DND-41 (cell line): ENCODE results near the gene TRAF3IP1.
A peak's percentile ranks its signal among the peaks of the same experiment; 100 is the strongest.
"Not testable (repeated sequence)": the region's sequence is repeated elsewhere in the genome, so short reads cannot be mapped to it uniquely, and the experiment has no call there.

Experiments used
- ATAC-seq: fragments of 200-7000 bp; cut with Tn5 transposase; 3 replicates; pipeline ENCODE4 v1.9.1; 2021; ENCODE audit warnings: low read depth; ENCODE audit not compliant: insufficient read depth
- DNase-seq: peaks from one replicate; pipeline ENCODE4 v3.0.0-alpha.2; 2020
- H2AFZ ChIP-seq: 2 replicates; pipeline ENCODE4 v1.6.0; 2012; ENCODE audit warnings: low read depth, low read length
- H3K27ac ChIP-seq: 2 replicates; pipeline ENCODE4 v1.5.1; 2012; ENCODE audit warnings: low read length, inconsistent platforms
- H3K27me3 ChIP-seq: fragments of 200-600 bp; sonication (generic); 2 replicates; pipeline ENCODE4 v1.6.0; 2012; ENCODE audit warnings: low read length, mild to moderate bottlenecking, inconsistent platforms; ENCODE audit not compliant: insufficient read depth, poor library complexity
- H3K36me3 ChIP-seq: 2 replicates; pipeline ENCODE4 v1.5.1; 2012; ENCODE audit warnings: low read length, inconsistent platforms; ENCODE audit not compliant: insufficient read depth
- H3K4me1 ChIP-seq: 2 replicates; pipeline ENCODE4 v1.5.1; 2012; ENCODE audit warnings: mild to moderate bottlenecking, low read length; ENCODE audit not compliant: insufficient read depth
- H3K4me2 ChIP-seq: 2 replicates; pipeline ENCODE4 v1.6.0; 2012; ENCODE audit warnings: mild to moderate bottlenecking, moderate library complexity, low read length, inconsistent platforms; ENCODE audit not compliant: insufficient read depth
- H3K4me3 ChIP-seq, 2 experiments: fragments of 200-600 bp in 1 of 2; shearing (Covaris generic) in 1 of 2; 2 replicates each; pipeline ENCODE4 v1.5.1; 2012 to 2016; ENCODE audit warnings: inconsistent platforms in 2 of 2, low read length in 2 of 2, mild to moderate bottlenecking in 2 of 2, low read depth in 1 of 2, moderate library complexity in 1 of 2
- H3K79me2 ChIP-seq: 2 replicates; pipeline ENCODE4 v1.6.0; 2012; ENCODE audit warnings: low read length, inconsistent platforms; ENCODE audit not compliant: insufficient read depth
- H3K9ac ChIP-seq: 2 replicates; pipeline ENCODE4 v1.6.0; 2012; ENCODE audit warnings: low read depth, mild to moderate bottlenecking, inconsistent platforms, low read length, moderate library complexity
- H3K9me3 ChIP-seq: 2 replicates; pipeline ENCODE4 v1.5.1; 2012; ENCODE audit warnings: low read length, moderate library complexity, mild to moderate bottlenecking, inconsistent platforms; ENCODE audit not compliant: insufficient read depth, severe bottlenecking
- H4K20me1 ChIP-seq: 2 replicates; pipeline ENCODE4 v1.6.0; 2012; ENCODE audit warnings: low read length; ENCODE audit not compliant: insufficient read depth
- CTCF ChIP-seq: IDR thresholded peaks from 2 replicates; pipeline ENCODE4 v1.5.1; 2012; ENCODE audit warnings: borderline replicate concordance, low read length, moderate library complexity, mild to moderate bottlenecking; ENCODE audit not compliant: poor library complexity, severe bottlenecking; ENCODE audit errors: extremely low read depth
- EZH2 ChIP-seq: IDR thresholded peaks from 3 replicates; pipeline ENCODE4 v1.6.1; 2012; ENCODE audit warnings: borderline replicate concordance, low read depth, mild to moderate bottlenecking, moderate library complexity, low read length, inconsistent platforms; ENCODE audit not compliant: severe bottlenecking

TRAF3IP1 gene

GRCh38 chr2:238369591-238370040 lies 49.3 kb downstream of the TRAF3IP1 start:
- Histone ChIP-seq H3K4me1 (no peaks in the 10 kb centered on the region), H2AFZ (no peak overlapping the region), H3K79me2 (no peaks in the 10 kb centered on the region), H4K20me1 (no peaks in the 10 kb centered on the region), H3K9ac (no peak overlapping the region), H3K4me2 (no peak overlapping the region), H3K36me3 (no peaks in the 10 kb centered on the region), H3K27ac (no peak overlapping the region), H3K4me3 (no peak overlapping the region), H3K27me3 (no peaks in the 10 kb centered on the region), H3K9me3 (no peaks in the 10 kb centered on the region)
- no peak for DNase-seq
- no peak for ATAC-seq
- TF ChIP-seq CTCF (no peak), EZH2 (no peak)

- ATAC-seq, result no peak
- no peak overlapping the region for H2AFZ ChIP-seq
- no peaks in the 10 kb centered on the region for H3K9me3 ChIP-seq
- no peak overlapping the region for H3K27ac ChIP-seq
- TF ChIP-seq CTCF, result no peak
- TF ChIP-seq EZH2, result no peak
- no peaks in the 10 kb centered on the region for H3K4me1 ChIP-seq
- H3K9ac ChIP-seq, result no peak overlapping the region
- H3K4me3 ChIP-seq, result no peak overlapping the region
- H3K79me2 ChIP-seq, result no peaks in the 10 kb centered on the region
- no peak overlapping the region for H3K4me2 ChIP-seq
- no peak for DNase-seq
- H4K20me1 ChIP-seq, result no peaks in the 10 kb centered on the region
- no peaks in the 10 kb centered on the region for H3K36me3 ChIP-seq
- H3K27me3 ChIP-seq, result no peaks in the 10 kb centered on the region
Measured at GRCh38 chr2:238370094-238370822, 49.9 kb downstream of the TRAF3IP1 start.

GRCh38 chr2:238370823-238371372 lies 50.6 kb downstream of the TRAF3IP1 start:
- Histone ChIP-seq H3K4me2 (no peak overlapping the region), H3K9ac (no peak overlapping the region), H3K27me3 (no peaks in the 10 kb centered on the region), H3K4me1 (no peaks in the 10 kb centered on the region), H3K27ac (no peak overlapping the region), H3K9me3 (no peaks in the 10 kb centered on the region), H3K36me3 (no peaks in the 10 kb centered on the region), H3K79me2 (no peaks in the 10 kb centered on the region), H2AFZ (no peak overlapping the region), H3K4me3 (no peak overlapping the region), H4K20me1 (no peaks in the 10 kb centered on the region)
- DNase-seq (peak; percentile 52), ATAC-seq (peak; percentile 73; the same call in 2 of the 3 replicates)
- TF ChIP-seq CTCF (peak; percentile 78), EZH2 (no peak)

GRCh38 chr2:238372277-238372676 lies 52.0 kb downstream of the TRAF3IP1 start:
- H2AFZ ChIP-seq, H3K79me2 ChIP-seq, H3K27ac ChIP-seq, H4K20me1 ChIP-seq, H3K4me1 ChIP-seq, H3K4me2 ChIP-seq, H3K9me3 ChIP-seq, H3K9ac ChIP-seq, H3K36me3 ChIP-seq, H3K4me3 ChIP-seq, DNase-seq, ATAC-seq, H3K27me3 ChIP-seq: not testable (repeated sequence)
